Progenitor cell of endocrine pancreas (in vitro differentiated cells): ENCODE results near the gene CCM2. TPM values are rescaled to one million over a fixed set of nuclear protein-coding genes. Genes with fewer than 3 reads are reported as not detected.

Experiments used
- DNase-seq: peaks from one replicate; pipeline ENCODE4 v3.0.0; 2021; ENCODE audit warnings: low spot score; ENCODE audit not compliant: unreplicated experiment
- H3K27ac Mint-ChIP-seq: 2 replicates; pipeline ENCODE4 v1.8.0; 2021; ENCODE audit warnings: mild to moderate bottlenecking, moderate library complexity, mixed read lengths
- H3K27me3 Mint-ChIP-seq: 2 replicates; pipeline ENCODE4 v1.8.0; 2021; ENCODE audit warnings: mixed read lengths
- H3K36me3 Mint-ChIP-seq: 2 replicates; pipeline ENCODE4 v1.8.0; 2022; ENCODE audit warnings: mixed read lengths; ENCODE audit not compliant: insufficient read depth
- H3K4me1 Mint-ChIP-seq: 2 replicates; pipeline ENCODE4 v1.8.0; 2021; ENCODE audit warnings: low read depth, mixed read lengths
- H3K4me3 Mint-ChIP-seq: 2 replicates; pipeline ENCODE4 v1.8.0; 2021; ENCODE audit warnings: low read depth, mild to moderate bottlenecking, moderate library complexity, mixed read lengths
- H3K9me3 Mint-ChIP-seq: 2 replicates; pipeline ENCODE4 v1.8.0; 2021; ENCODE audit warnings: low read depth, mixed read lengths
- total RNA-seq: library from RNA; stranded (reverse); gene quantifications from 2 replicates; pipeline ENCODE4 v1.2.1, GENCODE V29; 2021
- TF ChIP-seq, protein P1 (sequence below): fragments of 200-600 bp; sonication (generic); IDR thresholded peaks from one replicate; pipeline ENCODE4 v1.5.0; 2021; ENCODE audit warnings: antibody characterized with exemption, mild to moderate bottlenecking; ENCODE audit not compliant: unreplicated experiment

The CCM2 gene
- total RNA-seq, 1 donor from 2014 or later = 43.0 TPM

DNA sequence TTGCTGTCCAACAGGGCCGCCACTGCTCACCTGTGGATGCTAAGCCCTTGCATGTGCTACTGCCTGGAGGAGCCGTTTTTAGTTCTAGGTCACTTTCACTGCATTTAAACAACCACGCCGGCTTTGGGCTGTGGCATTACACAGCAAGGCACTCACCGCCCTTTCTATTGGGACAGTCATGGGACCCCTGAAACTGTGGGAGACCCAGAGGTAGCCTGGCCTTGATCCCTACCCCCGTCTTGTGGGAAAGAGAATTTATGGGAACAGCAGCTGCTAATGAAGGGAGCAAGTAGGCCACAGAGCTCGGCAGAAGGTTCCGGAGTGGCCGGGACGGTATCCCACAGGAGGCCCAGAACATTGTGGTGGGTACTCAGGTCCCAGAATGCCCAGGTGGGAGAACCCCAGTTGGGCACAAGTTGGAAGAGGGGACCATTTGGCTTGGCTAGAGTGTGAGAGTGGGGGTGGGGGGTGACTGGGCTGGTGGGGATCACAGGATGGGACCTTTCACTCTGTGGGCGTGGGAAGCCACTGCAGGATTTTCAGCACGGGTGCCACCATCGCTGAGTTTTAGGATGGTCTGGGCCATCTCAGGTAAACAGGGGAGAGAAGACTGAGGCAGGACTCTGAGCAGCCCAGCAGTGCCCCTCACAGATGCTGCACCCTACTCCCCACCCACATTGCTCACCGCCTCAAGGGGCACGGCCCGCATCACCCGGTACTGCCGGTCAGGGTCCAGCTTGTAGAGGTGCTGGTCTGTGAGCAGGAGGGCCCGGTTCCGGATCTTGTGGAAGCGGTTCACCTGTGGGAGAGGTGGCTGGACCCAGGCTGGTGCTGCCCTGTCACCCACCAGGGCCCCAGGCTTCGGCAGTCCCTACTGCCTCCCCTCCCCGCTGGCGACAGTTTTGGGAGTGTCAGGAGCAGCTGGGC lies 36.4 kb upstream of the CCM2 start:
- Mint-ChIP-seq H3K27ac (no peak overlapping the region), H3K4me3 (peak overlapping the region; percentile 42), H3K27me3 (peaks cover 22% of the 10 kb centered on the region), H3K9me3 (no peaks in the 10 kb centered on the region), H3K4me1 (no peaks in the 10 kb centered on the region), H3K36me3 (no peaks in the 10 kb centered on the region)
- TF ChIP-seq, protein P1, sequence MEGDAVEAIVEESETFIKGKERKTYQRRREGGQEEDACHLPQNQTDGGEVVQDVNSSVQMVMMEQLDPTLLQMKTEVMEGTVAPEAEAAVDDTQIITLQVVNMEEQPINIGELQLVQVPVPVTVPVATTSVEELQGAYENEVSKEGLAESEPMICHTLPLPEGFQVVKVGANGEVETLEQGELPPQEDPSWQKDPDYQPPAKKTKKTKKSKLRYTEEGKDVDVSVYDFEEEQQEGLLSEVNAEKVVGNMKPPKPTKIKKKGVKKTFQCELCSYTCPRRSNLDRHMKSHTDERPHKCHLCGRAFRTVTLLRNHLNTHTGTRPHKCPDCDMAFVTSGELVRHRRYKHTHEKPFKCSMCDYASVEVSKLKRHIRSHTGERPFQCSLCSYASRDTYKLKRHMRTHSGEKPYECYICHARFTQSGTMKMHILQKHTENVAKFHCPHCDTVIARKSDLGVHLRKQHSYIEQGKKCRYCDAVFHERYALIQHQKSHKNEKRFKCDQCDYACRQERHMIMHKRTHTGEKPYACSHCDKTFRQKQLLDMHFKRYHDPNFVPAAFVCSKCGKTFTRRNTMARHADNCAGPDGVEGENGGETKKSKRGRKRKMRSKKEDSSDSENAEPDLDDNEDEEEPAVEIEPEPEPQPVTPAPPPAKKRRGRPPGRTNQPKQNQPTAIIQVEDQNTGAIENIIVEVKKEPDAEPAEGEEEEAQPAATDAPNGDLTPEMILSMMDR = no peak
- no peak for DNase-seq

DNA sequence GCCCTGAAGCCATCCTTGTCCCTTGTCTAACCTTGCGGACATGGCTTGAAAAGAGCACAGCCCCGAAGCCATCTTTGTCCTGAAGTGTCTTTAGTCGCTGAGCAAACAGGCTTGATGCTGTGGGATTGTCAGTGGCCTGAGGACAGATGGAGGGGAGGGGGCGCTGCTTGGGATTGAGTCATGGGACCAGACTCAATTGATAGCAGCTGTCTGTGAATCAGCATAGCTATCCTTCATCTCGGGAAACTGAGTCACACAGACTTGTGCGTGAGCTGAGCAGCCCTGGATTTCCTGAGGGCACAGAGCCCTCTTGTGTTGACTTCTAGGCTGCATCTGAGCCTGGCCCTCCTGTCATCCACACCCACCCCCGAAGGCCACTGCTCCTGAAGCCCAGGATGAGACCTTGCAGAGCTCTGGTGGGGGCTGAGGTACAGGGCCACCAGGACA lies 35.6 kb upstream of the CCM2 start:
- H3K4me3 Mint-ChIP-seq = no peak overlapping the region
- TF ChIP-seq, protein P1 = peak; percentile 19
- no peaks in the 10 kb centered on the region for H3K9me3 Mint-ChIP-seq
- H3K27ac Mint-ChIP-seq = no peak overlapping the region
- peaks cover 16% of the 10 kb centered on the region for H3K27me3 Mint-ChIP-seq
- no peak for DNase-seq
- no peaks in the 10 kb centered on the region for H3K4me1 Mint-ChIP-seq
- H3K36me3 Mint-ChIP-seq = no peaks in the 10 kb centered on the region

DNA sequence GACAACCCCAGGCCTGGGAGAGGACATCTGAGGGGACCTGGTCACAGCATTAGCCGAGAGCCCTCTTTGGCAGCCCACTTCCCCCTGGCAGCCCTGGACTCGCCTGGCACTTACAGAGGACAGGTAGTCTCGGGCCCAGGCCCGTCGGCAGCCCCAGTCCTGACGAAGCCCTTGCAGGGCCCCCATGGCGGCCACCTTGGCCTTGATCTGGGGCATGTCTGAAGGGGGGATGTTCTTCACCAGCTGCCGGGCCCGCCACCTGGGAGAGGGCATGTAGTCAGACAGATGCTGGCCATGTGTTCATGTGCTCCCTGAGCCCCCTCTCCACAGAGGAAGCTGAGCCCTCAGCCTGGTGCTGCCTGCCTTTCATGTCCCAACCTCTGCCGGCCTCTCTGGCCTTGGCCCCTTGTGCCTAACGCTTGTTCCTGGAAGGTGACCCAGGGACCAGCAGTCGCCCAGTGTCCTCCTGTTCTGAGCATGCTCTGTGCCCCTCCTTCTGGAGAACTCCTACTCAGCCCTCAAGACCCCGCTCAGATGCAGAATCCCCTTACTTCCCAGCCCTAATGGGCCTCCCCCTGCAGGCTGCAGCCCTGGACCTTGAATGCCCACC lies 35.1 kb upstream of the CCM2 start:
- TF ChIP-seq, protein P1 = no peak
- Mint-ChIP-seq H3K4me1 (no peaks in the 10 kb centered on the region), H3K9me3 (no peaks in the 10 kb centered on the region), H3K36me3 (no peaks in the 10 kb centered on the region), H3K4me3 (no peak overlapping the region), H3K27me3 (peaks cover 10% of the 10 kb centered on the region), H3K27ac (no peak overlapping the region)
- DNase-seq = no peak

DNA sequence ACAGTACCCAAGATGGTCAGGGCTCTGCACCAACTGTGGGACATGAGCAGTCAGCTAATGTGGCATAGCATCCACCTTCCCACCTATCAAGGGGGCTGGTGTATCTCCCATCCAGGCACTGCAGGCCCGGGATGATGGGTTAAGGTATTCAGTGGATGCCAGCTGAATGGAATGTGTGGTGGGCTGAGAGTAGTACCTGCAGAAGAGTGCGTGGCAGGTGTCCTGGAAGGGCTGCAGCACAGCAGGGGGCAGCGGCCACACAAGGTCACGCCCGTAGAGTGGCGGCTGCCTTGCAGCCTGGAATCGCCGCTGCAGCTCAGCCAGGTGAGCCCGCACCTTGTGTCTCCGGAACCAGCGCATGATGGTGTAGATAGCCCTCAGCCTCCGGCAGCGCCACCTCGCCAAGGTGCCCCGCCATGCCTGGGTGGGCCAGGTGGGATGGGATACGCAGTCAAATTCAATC lies 34.5 kb upstream of the CCM2 start:
- Mint-ChIP-seq H3K4me1 (no peaks in the 10 kb centered on the region), H3K9me3 (no peaks in the 10 kb centered on the region), H3K27ac (no peak overlapping the region), H3K4me3 (no peak overlapping the region), H3K36me3 (no peaks in the 10 kb centered on the region), H3K27me3 (peaks cover 5% of the 10 kb centered on the region)
- TF ChIP-seq, protein P1 = no peak
- no peak for DNase-seq

DNA sequence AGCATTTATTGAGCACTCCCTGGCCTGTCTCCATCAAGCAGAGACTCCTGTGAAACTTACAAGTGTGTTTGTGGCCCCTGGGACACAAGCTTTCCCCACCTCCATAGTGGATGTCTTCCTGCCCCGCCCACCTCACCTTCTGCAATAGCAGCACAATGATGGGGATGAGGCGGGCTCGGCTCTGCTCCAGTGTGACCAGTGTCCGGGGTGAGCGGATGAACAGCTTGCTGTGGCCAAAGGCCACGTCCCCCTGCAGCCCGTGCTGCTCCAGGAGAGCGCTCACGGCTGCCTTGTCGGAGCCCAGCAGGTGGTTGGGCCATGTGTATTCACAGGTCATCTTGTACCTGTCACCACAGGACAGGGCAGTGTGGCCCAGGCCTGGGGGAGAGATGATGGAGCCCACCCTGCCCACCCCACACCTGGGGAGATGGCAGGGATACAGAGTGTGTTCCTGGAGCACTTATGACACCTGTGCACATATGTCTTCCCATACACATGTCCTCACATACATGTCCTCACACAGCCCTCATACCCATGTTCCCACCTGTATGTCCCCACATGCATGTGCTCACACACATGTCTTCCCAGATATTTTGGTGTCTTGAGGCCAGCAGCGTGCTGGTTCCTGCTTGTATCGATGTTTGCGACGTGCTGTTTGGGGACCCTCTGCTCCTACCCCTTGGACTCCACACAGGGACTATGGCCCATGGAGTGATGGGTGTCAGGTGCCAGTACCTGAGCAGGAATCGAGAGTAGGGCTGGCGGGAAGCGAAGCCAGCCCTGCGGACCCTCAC lies 33.9 kb upstream of the CCM2 start:
- Mint-ChIP-seq H3K4me3 (no peak overlapping the region), H3K27ac (no peak overlapping the region), H3K4me1 (no peaks in the 10 kb centered on the region), H3K9me3 (no peaks in the 10 kb centered on the region), H3K36me3 (no peaks in the 10 kb centered on the region), H3K27me3 (peaks cover 3% of the 10 kb centered on the region)
- no peak for DNase-seq
- TF ChIP-seq, protein P1 = no peak
